HFF-Myc (cell line): ENCODE data around the gene CDK5RAP2.

Experiments used
- DNase-seq: peaks from one replicate; pipeline ENCODE4 v3.0.0-alpha.2; 2011; ENCODE audit warnings: low read depth; ENCODE audit errors: extremely low read depth
- H3K4me3 ChIP-seq: replicated peaks from 2 replicates; pipeline ENCODE4 v1.5.1; 2011; ENCODE audit warnings: low read depth, mild to moderate bottlenecking, control low read depth, low read length
- CTCF ChIP-seq: IDR thresholded peaks from 2 replicates; pipeline ENCODE4 v1.5.1; 2012; ENCODE audit warnings: mild to moderate bottlenecking, low read depth, low read length, control low read depth; ENCODE audit errors: missing control alignments

The CDK5RAP2 gene

GRCh38 chr9:120384925-120385272 lies 195.1 kb downstream of the CDK5RAP2 start:
- H3K4me3 ChIP-seq: no peak overlapping the region
- no peak for DNase-seq
- TF ChIP-seq CTCF: no peak

- no peak overlapping the region for H3K4me3 ChIP-seq
- peak; percentile 26 for DNase-seq
- TF ChIP-seq CTCF: no peak
Observed at GRCh38 chr9:120383999-120384924, 195.7 kb downstream of the CDK5RAP2 start.

- H3K4me3 ChIP-seq: no peak overlapping the region
- no peak for TF ChIP-seq CTCF
- DNase-seq: no peak
Observed at GRCh38 chr9:120383611-120383998, 196.4 kb downstream of the CDK5RAP2 start.

GRCh38 chr9:120382453-120382852 lies 197.5 kb downstream of the CDK5RAP2 start:
- no peak overlapping the region for H3K4me3 ChIP-seq
- no peak for DNase-seq
- no peak for TF ChIP-seq CTCF

GRCh38 chr9:120381839-120382238 lies 198.1 kb downstream of the CDK5RAP2 start:
- TF ChIP-seq CTCF: no peak
- H3K4me3 ChIP-seq: no peak overlapping the region
- DNase-seq: no peak

- TF ChIP-seq CTCF: no peak
- no peak for DNase-seq
Observed at GRCh38 chr9:120379611-120380010, 200.4 kb downstream of the CDK5RAP2 start.

More at GRCh38 chr9:120379611-120380010, 200.4 kb downstream of the CDK5RAP2 start:
- no peak overlapping the region for H3K4me3 ChIP-seq
